Urothelium cell line (cell line): ENCODE data around the gene PIM3.
A peak's percentile ranks its signal among the peaks of the same experiment; 100 is the strongest.
"Not testable (repeated sequence)": the region's sequence is repeated elsewhere in the genome, so short reads cannot be mapped to it uniquely, and the experiment has no call there.

Source experiments
- DNase-seq: peaks from one replicate; pipeline ENCODE4 v3.0.0; 2011; ENCODE audit warnings: low spot score, mixed read lengths
- FAIRE-seq: peaks from 2 replicates; lab custom pipeline; 2011; peaks lifted over from hg19 to GRCh38; lab: Jason Lieb, UNC

PIM3 gene

GRCh38 chr22:49977578-49977977 is 17.0 kb downstream of the PIM3 start:
- DNase-seq (no peak), FAIRE-seq (no peak)

- DNase-seq (no peak), FAIRE-seq (no peak)
Measured at GRCh38 chr22:49979587-49980264, 19.2 kb downstream of the PIM3 start.

DNA sequence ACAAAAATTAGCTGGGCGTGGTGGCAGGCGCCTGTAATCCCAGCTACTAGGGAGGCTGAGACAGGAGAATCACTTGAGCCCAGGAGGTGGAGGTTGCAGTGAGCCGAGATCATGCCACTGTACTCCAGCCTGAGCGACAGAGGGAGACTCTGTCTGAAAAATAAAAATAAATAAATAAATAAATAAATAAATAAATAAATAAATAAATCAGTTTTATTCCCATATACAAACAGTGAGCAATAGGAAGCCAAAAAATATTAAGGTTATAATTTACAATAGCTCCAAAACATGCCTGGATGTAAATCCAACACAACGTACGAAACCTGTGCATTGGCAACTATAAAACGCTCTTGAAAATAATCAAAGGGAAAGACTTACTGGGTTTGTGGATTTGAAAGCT is 21.2 kb downstream of the PIM3 start:
- FAIRE-seq, DNase-seq: not testable (repeated sequence)

- DNase-seq, result no peak
- no peak for FAIRE-seq
Measured at GRCh38 chr22:49983148-49984042, 22.8 kb downstream of the PIM3 start.

DNA sequence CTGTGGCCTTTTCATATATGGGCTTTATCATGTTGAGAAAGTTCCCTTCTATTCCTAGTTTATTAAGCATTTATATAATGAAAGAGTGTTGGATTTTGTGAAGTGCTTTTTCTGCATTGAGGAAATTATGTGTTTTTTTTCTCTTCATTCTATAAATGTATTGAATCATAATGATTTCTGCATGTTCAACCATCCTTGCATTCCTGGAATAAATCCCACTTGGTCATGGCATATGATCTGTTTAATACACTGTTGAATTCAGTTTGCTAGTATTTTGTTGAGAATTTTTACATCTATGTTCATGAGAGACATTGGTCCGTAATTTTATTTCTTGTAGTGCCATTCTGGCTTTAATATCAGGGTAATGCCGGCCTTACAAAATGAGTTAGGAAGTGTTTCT is 25.8 kb downstream of the PIM3 start:
- no peak for DNase-seq
- no peak for FAIRE-seq

DNA sequence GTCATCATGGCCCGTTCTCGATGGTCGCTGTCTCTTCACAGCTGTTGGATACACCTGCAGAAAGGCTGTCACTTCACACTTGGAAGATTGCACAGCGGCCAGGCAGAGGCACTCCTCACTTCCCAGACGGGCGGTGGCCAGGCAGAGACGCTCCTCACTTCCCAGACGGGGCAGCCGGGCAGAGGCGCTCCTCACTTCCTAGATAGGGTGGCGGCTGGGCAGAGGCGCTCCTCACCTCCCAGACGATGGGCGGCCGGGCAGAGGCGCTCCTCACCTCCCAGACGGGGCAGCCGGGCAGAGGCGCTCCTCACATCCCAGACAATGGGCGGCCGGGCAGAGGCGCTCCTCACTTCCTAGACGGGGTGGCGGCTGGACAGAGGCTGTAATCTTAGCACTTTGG is 29.3 kb downstream of the PIM3 start:
- FAIRE-seq, DNase-seq: not testable (repeated sequence)

- DNase-seq (no peak), FAIRE-seq (no peak)
Measured at GRCh38 chr22:49991167-49991566, 30.6 kb downstream of the PIM3 start.

DNA sequence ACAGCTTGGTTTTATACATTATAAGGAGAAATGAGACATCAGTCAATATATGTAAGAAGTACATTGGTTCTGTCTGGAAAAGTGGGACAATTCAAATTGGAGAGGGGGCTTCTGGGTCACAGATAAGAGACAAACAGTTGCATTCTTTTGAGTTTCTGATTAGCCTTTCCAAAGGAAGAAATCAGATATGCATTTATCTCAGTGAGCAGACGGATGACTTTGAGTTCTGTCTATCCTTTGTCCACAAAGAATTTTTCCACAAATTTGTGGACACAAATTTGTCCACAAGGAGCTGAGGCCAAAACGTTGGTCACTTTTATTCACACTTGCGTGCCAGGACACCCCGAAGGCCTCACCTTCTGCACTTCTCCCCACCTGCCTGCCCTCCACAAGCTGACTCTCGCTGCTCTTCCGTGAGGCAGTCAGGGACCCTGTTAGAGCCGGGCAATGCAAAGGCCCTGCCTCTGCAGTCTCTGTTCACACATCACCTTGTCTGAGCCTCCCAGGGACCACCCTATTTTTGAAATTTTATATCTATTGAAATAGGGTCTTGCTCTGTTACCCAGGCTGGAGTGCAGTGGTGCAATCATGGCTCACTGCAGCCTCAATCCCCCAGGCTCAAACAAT is 31.4 kb downstream of the PIM3 start:
- DNase-seq, result no peak
- no peak for FAIRE-seq

DNA sequence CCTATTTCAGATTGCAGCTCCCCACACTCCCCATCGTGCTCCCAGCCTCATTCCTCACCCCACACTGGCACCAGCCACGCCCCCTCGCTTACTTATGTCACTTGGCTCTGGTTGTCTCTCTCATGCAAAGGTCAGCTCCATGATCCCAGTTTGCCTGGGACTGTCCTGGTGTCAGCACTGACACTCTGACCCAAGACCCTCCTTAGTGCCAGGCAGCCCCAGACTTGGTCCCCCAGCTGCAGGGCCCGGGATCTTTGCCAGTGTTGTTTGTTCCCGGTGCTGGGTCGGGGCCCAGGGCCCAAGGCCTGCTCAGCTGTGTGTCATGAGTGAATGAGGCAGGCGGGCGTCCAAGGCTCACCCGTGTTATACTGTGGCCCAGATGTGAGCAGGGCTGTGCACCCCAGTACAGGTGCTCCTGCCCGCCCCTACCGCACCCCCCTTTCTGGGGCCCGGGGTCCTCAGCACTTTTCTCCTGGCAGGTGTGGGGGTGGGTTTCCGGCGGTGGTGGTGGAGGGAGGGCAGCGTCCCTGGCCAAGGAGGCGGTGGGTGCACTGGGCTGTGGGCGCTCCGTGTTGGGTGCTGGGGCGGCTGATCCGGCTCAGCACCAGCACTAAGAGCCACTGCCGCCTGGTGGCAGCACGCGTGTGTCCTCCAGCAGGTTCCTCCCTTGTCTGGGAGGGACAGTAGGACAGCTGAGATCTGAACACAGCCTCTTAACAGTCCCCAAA is 32.5 kb downstream of the PIM3 start:
- FAIRE-seq (peak; percentile 40), DNase-seq (no peak)

- FAIRE-seq (no peak), DNase-seq (no peak)
Measured at GRCh38 chr22:49993649-49994360, 33.2 kb downstream of the PIM3 start.

DNA sequence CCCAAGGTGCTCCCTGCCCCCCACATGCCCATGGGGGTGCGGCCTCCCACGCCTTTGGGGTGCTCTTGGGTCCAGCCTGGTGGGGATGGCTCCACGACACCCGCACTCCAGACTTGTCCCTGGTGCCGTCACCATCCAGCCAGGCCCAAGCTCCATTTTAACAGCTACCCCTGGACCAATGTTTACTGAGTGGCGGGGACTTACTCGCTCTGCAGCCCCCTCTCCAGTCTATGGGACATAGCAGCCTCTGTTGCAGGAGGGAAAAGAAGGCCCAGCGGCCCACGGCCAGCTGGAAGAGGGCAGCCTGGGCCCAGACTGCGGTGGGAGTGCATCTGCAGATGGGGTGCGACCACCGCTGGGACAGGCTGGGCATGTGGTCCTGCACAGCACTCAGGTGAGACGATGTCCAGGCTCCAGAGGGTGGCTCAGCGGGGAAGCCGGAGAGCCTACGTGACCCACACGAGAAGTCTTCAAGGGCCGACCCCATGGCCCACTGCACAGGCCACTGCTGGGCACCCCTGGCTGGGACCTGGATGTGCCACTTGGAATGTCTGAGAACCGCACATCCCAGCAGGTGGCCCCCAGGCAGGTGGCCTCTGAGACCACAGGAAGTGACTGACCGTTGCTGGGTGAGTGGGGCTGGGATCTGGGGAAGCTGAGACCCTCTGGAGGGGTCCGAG is 33.9 kb downstream of the PIM3 start:
- no peak for DNase-seq
- no peak for FAIRE-seq

- no peak for DNase-seq
- FAIRE-seq, result no peak
Measured at GRCh38 chr22:49995041-49995360, 34.4 kb downstream of the PIM3 start.

DNA sequence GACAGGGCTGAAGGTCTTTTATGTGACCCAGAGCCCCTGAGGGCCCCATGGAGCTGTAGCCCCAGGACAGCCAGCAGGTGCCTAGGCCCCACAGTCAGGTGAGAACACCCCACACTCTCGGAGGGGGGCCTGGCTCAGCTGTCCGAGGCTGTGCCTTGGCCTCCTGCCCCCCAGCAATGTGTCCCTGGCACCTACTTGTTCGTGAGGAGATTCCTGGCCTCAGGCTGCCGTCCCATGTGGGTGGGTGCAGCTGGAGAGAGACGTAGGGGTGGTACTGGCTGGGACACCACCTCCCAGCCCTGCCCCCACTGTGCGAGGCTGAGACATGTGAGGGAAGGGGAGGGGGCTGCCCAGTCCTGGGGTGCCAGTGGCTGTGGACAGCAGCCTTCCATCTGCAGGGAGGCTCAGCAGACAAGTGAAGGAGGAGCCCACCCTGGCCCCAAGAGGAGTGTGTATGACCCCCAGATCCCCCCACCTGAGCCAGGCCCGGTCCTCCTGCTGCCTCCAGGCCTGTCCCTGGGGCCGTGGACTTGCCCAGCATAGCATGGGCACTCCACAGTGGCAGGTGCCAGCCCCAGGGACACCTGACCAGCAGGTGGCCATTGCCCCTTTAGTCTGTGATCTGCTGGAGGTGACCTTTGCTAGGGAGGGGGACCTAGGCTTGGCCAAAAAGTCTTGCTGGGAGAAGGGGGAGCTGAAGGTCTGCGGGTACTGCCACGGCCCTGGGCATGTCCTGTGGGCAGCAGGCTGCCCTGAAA is 35.0 kb downstream of the PIM3 start:
- FAIRE-seq (no peak), DNase-seq (no peak)

DNA sequence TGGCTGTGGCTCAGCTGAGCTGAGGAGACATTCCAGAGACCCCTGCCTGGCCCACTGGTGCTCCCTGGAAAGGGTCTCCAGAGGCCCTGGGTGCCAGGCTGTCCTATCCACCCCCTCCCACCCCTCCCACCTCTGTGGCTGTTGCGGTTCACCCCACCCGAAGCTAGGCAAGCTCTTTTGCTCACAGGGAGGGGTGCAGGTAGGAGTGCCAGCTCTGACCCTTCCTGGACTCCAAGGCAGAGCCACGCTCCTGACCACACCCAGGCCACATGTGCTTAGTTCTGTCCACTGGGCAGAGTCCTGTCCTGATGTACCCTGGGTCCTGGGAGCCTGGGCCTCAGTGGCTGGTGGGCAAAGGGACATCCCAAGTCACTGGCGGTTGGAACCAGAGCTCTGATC is 35.5 kb downstream of the PIM3 start:
- FAIRE-seq, result no peak
- no peak for DNase-seq

- DNase-seq, result no peak
- FAIRE-seq, result peak; percentile 81
Measured at GRCh38 chr22:49996518-49997250, 36.1 kb downstream of the PIM3 start.

DNA sequence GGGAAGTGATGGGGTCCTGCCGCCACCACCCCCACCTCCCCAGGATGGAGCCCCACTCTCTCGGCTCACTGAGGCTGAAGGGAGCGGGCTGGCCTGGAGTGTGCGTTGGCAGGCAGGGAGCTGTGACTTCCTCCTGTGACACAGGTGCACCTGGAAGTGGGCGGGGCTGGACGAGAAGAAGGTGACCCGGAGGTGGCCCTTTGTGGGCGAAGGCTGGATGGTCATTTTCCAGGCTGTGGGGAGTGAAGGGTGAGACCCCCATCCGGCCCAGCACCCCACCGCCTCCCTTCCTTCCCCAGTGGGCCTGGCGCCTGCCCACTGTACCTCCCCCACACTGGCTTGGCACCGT is 36.7 kb downstream of the PIM3 start:
- DNase-seq (no peak), FAIRE-seq (no peak)

DNA sequence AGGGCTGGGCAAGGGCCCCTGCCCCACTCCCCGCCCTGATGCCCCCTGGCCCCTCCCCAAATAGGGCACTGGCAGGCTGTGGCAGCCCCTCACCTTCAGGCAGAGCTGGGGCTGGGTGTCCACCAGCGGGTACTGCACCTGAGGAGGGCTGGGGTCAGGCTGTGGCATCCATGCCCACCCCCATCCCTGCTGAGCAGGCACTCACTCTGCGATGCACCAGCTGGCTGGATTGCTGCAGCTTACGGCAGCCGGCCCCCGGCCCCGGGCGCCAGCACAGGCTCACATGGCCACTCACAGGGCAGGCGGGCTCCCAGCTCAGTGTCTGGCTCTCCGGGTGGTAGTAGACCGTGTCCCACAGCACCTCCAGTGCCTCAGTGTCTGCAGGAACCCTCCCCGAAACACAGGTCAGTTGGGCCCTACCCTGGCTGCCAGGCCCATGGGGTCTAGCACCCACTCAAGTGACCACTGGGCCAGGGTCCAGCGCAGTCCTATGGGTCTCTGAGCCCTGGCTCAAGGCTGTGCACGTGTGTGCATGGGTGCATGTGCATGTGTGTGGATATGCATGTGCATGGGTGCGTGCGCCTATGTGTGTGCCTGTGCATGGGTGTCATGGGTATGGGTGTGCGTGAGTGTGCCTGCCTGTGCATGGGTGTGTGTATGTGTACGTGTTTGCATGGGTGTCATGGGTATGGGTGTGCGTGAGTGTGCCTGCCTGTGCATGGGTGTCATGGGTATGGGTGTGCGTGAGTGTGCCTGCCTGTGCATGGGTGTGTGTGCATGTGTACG is 37.6 kb downstream of the PIM3 start:
- DNase-seq (no peak), FAIRE-seq (no peak)

DNA sequence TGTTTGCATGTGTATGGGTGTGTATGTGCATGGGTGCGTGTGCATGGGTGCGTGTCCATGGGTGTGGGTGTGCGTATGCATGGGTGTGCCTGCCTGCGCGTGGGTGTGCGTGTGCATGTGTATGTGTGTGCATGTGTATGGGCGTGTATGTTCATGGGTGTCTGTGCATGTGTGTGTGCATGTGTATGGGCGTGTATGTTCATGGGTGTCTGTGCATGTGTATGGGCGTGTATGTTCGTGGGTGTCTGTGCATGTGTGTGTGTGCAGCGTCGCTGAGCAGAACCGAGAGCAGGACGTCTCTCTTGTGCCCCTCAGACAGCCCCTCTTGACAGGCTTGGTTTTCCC is 38.1 kb downstream of the PIM3 start:
- DNase-seq (no peak), FAIRE-seq (peak; percentile 96)
